ENCODE results near the gene GLRX5.

DNA sequence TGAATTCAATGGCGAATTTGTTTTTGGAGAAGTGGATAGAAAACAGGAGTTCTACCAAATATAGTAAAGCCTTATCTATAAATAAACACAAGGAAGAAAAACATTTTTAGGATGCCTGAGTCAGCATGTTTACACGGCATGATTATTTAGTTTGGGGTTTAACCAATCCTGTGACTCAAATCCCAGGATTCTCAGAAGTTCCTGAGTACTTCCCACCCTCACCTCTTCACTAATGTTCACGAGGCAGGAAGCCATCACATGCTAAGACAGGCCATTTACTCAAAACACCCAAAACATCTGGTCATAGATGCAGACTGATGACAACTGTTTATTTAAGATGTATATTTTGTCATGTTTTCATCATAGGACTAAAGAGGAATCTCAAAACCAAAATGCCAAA, 3.4 kb upstream of the GLRX5 start:
- TF ChIP-seq, protein P1, sequence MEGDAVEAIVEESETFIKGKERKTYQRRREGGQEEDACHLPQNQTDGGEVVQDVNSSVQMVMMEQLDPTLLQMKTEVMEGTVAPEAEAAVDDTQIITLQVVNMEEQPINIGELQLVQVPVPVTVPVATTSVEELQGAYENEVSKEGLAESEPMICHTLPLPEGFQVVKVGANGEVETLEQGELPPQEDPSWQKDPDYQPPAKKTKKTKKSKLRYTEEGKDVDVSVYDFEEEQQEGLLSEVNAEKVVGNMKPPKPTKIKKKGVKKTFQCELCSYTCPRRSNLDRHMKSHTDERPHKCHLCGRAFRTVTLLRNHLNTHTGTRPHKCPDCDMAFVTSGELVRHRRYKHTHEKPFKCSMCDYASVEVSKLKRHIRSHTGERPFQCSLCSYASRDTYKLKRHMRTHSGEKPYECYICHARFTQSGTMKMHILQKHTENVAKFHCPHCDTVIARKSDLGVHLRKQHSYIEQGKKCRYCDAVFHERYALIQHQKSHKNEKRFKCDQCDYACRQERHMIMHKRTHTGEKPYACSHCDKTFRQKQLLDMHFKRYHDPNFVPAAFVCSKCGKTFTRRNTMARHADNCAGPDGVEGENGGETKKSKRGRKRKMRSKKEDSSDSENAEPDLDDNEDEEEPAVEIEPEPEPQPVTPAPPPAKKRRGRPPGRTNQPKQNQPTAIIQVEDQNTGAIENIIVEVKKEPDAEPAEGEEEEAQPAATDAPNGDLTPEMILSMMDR (IDR thresholded peaks at IDR 0.05), result no peak
- no peak for TF ChIP-seq ZFX (IDR thresholded peaks at IDR 0.05; ENCODE audit: borderline replicate concordance)

All from 22Rv1 (cell line).